NCI-H1417 (cell line): ENCODE results near the gene LRRC8E.
"Not testable (repeated sequence)": the region's sequence is repeated elsewhere in the genome, so short reads cannot be mapped to it uniquely, and the experiment has no call there.

Source experiments
- DNase-seq, 3 experiments: peaks; one replicate each; lab custom pipeline; 2025; lab: John Stamatoyannopoulos, UW

Gene LRRC8E

GRCh38 chr19:7887408-7888144 is 734 bp upstream of the LRRC8E start:
- no peak for DNase-seq

GRCh38 chr19:7888826-7889217 is 512 bp downstream of the LRRC8E start:
- no peak for DNase-seq

GRCh38 chr19:7893362-7894101 is 5.2 kb downstream of the LRRC8E start:
- not testable (repeated sequence) for DNase-seq

GRCh38 chr19:7894612-7895309 is 6.5 kb downstream of the LRRC8E start:
- DNase-seq = peak in 1 of 3 experiments; percentile 7

- DNase-seq = no peak
Observed at GRCh38 chr19:7895565-7895964, 7.3 kb downstream of the LRRC8E start.

GRCh38 chr19:7897292-7897691 is 9.0 kb downstream of the LRRC8E start:
- no peak for DNase-seq

GRCh38 chr19:7898967-7899366 is 10.7 kb downstream of the LRRC8E start:
- no peak for DNase-seq

- DNase-seq = no peak
Observed at GRCh38 chr19:7899751-7900378, 11.6 kb downstream of the LRRC8E start.

- DNase-seq = no peak
Observed at GRCh38 chr19:7900401-7900870, 12.1 kb downstream of the LRRC8E start.

GRCh38 chr19:7900931-7901330 is 12.6 kb downstream of the LRRC8E start:
- DNase-seq = no peak

- DNase-seq = no peak
Observed at GRCh38 chr19:7901337-7901736, 13.0 kb downstream of the LRRC8E start.

- peak in 1 of 3 experiments; percentile 63 for DNase-seq
Observed at GRCh38 chr19:7902796-7903243, 14.5 kb downstream of the LRRC8E start.

- DNase-seq = peak; percentile 98 to 100 (median 100)
Observed at GRCh38 chr19:7903244-7904073, 15.1 kb downstream of the LRRC8E start, which contains the start of gene MAP2K7. Gene MAP2K7 (plus strand): TSS chr19:7903877. CDS start chr19:7903945, 68 bp downstream.

- DNase-seq = peak in 2 of 3 experiments; percentile 34 to 64
Observed at GRCh38 chr19:7904074-7905020, 16.0 kb downstream of the LRRC8E start.

- no peak for DNase-seq
Observed at GRCh38 chr19:7905268-7905667, 17.0 kb downstream of the LRRC8E start.

GRCh38 chr19:7905859-7906258 is 17.5 kb downstream of the LRRC8E start:
- no peak for DNase-seq

GRCh38 chr19:7907122-7907521 is 18.8 kb downstream of the LRRC8E start:
- DNase-seq = no peak

- DNase-seq = no peak
Observed at GRCh38 chr19:7907544-7907943, 19.2 kb downstream of the LRRC8E start.

GRCh38 chr19:7908078-7908699 is 19.9 kb downstream of the LRRC8E start:
- DNase-seq = no peak
